Urothelium cell line (cell line): ENCODE results near the gene CARD14.
A peak's percentile ranks its signal among the peaks of the same experiment; 100 is the strongest.
"Not testable (repeated sequence)": the region's sequence is repeated elsewhere in the genome, so short reads cannot be mapped to it uniquely, and the experiment has no call there.

Experiments
- DNase-seq: peaks from one replicate; pipeline ENCODE4 v3.0.0; 2011; ENCODE audit warnings: low spot score, mixed read lengths
- FAIRE-seq: peaks from 2 replicates; lab custom pipeline; 2011; peaks lifted over from hg19 to GRCh38; lab: Jason Lieb, UNC

Gene CARD14

GRCh38 chr17:80182845-80183223 is 13.0 kb downstream of the CARD14 start:
- no peak for DNase-seq
- no peak for FAIRE-seq

GRCh38 chr17:80183581-80184422 is 14.0 kb downstream of the CARD14 start:
- FAIRE-seq (peak; percentile 92), DNase-seq (no peak)

- DNase-seq, result no peak
- no peak for FAIRE-seq
These were observed 14.5 kb downstream of the CARD14 start for GRCh38 chr17:80184423-80184714.

- DNase-seq, result no peak
- no peak for FAIRE-seq
These were observed 16.1 kb downstream of the CARD14 start for GRCh38 chr17:80185968-80186367.

- FAIRE-seq, result peak; percentile 92
- peak; percentile 50 for DNase-seq
These were observed 17.3 kb downstream of the CARD14 start for GRCh38 chr17:80187090-80187489.

- DNase-seq (peak; percentile 85), FAIRE-seq (no peak)
These were observed 17.7 kb downstream of the CARD14 start for GRCh38 chr17:80187515-80187941.

GRCh38 chr17:80189611-80190010 is 19.8 kb downstream of the CARD14 start:
- DNase-seq (no peak), FAIRE-seq (no peak)

- DNase-seq, result no peak
- FAIRE-seq, result no peak
These were observed 20.9 kb downstream of the CARD14 start for GRCh38 chr17:80190716-80191115.

GRCh38 chr17:80191192-80191591 is 21.4 kb downstream of the CARD14 start:
- FAIRE-seq, result peak; percentile 80
- DNase-seq, result no peak

- DNase-seq, result no peak
- FAIRE-seq, result no peak
These were observed 22.2 kb downstream of the CARD14 start for GRCh38 chr17:80191865-80192661.

- FAIRE-seq (no peak), DNase-seq (no peak)
These were observed 25.3 kb downstream of the CARD14 start for GRCh38 chr17:80195141-80195540.

GRCh38 chr17:80195671-80196529 is 26.1 kb downstream of the CARD14 start:
- peak; percentile 49 for DNase-seq
- FAIRE-seq, result peak; percentile 56

GRCh38 chr17:80196652-80197051 is 26.8 kb downstream of the CARD14 start:
- FAIRE-seq, result peak; percentile 62
- DNase-seq, result no peak

- FAIRE-seq (no peak), DNase-seq (no peak)
These were observed 28.4 kb downstream of the CARD14 start for GRCh38 chr17:80198144-80198661.

- FAIRE-seq, DNase-seq: not testable (repeated sequence)
These were observed 29.5 kb downstream of the CARD14 start for GRCh38 chr17:80199295-80199694.

GRCh38 chr17:80201446-80201845 is 31.6 kb downstream of the CARD14 start:
- FAIRE-seq (no peak), DNase-seq (no peak)

GRCh38 chr17:80202197-80202596 is 32.4 kb downstream of the CARD14 start:
- DNase-seq (no peak), FAIRE-seq (no peak)

GRCh38 chr17:80203471-80203963 is 33.7 kb downstream of the CARD14 start:
- DNase-seq (no peak), FAIRE-seq (no peak)

- FAIRE-seq (peak; percentile 63), DNase-seq (no peak)
These were observed 35.0 kb downstream of the CARD14 start for GRCh38 chr17:80204626-80205468.

GRCh38 chr17:80205811-80206210 is 36.0 kb downstream of the CARD14 start:
- DNase-seq, result no peak
- FAIRE-seq, result no peak
